GM21737 (cell line): ENCODE measurements around the gene FGF22.
"Not testable (repeated sequence)": the region's sequence is repeated elsewhere in the genome, so short reads cannot be mapped to it uniquely, and the experiment has no call there.

Experiments
- ATAC-seq: cut with Tn5 transposase; IDR thresholded peaks from one replicate; pipeline ENCODE4 v1.9.1; 2021; ENCODE audit warnings: mild to moderate bottlenecking, moderate library complexity; ENCODE audit not compliant: unreplicated experiment

The FGF22 gene

DNA sequence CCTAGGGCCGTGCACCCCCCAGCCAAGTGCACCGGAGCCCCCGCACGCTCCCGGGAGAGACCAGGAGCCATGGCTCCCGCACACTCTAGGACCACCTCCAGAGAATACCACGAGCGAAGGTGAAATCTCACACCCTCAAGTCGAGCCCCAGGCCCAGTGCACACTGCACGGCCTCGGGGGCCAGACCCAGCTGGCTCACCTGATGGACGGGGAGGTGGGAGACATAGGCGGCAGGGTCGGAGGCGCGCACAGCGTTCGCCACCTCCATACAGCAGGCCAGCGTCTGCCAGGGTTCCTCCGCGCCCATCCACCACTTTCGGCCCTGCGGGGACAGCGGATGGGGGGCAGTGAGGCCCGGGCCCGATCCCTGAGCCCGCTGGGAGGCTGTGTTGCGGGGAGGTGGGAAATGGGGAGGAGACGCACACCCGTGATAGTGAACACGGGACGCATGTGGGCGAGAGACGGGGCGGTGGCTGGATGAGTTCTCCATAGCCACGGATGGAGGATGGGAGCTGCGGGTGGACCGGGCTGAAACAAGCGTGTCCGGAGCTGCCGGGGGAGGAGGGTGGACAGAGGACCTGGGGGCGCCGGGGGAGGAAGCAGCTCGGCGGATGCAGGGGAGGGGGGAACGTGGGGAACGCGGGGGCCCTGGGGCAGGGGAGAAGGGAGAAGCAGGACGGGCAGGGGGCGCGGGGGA lies 19.4 kb upstream of the FGF22 start:
- ATAC-seq = no peak

DNA sequence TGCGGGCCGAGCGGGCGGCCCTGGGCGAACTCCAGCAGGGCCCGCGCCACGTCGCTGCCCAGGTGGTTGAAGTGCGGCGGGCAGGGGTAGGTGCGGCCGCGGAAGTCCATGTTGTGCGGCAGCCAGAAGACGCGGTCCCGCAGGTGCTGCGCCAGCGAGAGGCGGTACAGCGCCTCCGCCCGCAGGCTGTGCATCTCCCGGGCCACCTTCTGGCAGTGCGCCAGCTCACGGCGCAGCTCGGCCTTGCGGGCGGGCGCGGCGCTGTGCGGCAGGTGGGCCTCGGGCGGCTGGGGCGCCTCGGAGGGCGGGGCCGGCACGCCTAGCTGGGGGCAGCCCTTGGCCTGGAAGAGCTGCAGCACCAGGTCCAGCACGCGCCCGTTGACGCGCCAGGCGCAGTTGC lies 18.5 kb upstream of the FGF22 start:
- not testable (repeated sequence) for ATAC-seq

- no peak for ATAC-seq
Observed at GRCh38 chr19:621819-622218, 17.9 kb upstream of the FGF22 start.

DNA sequence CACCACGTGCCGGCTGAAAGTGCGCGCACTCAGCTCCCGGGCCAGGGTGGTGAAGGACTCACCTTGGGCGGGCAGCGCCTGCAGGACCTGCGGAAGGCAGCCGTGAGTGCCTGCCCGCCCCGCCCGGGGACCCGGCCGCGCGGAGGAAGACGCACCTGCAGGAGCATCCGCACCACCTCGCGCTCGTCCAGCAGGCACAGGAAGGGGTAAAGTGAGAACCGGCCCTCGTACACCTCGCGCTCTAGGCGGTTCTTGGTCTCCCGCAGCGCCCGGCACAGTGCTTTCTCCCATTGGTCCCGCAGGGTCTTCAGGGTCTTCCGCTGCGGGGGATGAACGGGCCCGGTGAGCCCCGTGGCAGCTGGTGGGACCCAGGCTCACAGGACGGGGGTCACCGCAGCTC lies 17.0 kb upstream of the FGF22 start:
- ATAC-seq = no peak

DNA sequence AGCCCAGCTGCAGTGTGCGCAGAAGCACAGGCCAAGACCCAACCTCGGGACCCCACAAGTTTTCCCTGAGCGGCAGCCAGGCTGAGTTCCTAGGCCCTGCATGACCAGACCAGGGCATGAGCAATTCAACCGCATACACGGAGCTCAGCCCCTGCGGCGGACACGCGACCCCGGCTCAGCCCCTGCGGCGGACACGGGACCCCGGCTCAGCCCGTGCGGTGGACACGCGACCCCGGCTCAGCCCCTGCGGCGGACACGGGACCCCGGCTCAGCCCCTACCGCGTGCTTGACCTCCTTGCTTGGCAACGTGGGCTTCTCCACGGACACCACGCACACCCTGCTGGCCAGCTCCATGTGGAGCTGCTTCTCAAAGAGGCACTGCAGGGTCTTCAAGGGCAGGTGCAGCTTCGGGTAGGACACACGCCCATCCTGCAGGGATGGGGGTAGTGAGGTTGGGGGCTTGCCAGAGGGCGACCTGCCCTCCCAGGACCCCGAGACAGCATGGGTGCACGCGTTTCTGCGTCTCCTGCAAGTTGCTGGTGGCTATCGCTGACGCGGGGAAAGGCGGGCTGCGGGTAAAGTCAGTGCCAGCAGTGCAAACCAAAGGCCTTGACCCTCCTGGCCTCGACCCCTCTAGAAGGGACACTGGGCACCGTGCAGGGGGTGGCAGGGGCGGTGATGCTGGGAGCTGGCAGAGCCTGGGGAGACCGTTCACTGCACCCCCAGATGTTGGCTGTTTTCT lies 16.3 kb upstream of the FGF22 start:
- no peak for ATAC-seq

DNA sequence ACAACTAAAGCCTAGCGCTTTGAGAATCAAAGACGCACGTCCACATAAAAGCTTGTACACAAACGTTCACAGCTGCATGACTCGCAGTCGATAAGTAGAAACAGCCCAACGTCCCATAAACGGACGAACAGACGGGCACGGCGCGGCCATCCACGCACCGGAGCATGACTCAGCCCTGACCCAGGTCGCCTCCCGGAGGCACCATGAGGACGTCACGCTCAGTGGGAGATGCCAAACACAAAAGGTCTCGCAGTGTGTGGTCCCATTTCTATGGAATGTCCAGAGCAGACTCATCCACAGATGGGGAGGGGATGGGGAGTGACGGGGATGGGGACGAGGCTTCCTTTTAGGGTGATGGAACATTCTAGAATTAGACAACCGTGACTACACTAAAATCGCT lies 15.7 kb upstream of the FGF22 start:
- no peak for ATAC-seq

- no peak for ATAC-seq
Observed at GRCh38 chr19:624433-625109, 15.1 kb upstream of the FGF22 start.

GRCh38 chr19:625257-625656 lies 14.4 kb upstream of the FGF22 start:
- ATAC-seq = no peak

DNA sequence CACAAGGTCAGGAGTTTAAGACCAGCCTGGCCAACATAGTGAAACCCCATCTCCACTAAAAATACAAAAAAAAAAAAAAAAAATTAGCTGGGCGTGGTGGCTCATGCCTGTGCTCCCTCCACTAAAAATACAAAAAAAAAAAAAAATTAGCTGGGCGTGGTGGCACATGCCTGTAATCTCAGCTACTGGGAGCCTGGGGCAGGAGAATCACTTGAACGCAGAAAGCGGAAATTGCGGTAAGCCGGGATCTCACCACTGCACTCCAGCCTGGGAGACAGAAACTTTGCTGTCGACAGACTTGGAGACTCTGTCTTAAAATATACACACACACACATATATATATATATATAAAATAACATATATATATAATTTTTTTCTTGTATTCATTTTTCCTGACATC lies 13.1 kb upstream of the FGF22 start:
- ATAC-seq = not testable (repeated sequence)

GRCh38 chr19:628168-628567 lies 11.5 kb upstream of the FGF22 start:
- no peak for ATAC-seq

- not testable (repeated sequence) for ATAC-seq
Observed at GRCh38 chr19:629515-629914, 10.2 kb upstream of the FGF22 start.

DNA sequence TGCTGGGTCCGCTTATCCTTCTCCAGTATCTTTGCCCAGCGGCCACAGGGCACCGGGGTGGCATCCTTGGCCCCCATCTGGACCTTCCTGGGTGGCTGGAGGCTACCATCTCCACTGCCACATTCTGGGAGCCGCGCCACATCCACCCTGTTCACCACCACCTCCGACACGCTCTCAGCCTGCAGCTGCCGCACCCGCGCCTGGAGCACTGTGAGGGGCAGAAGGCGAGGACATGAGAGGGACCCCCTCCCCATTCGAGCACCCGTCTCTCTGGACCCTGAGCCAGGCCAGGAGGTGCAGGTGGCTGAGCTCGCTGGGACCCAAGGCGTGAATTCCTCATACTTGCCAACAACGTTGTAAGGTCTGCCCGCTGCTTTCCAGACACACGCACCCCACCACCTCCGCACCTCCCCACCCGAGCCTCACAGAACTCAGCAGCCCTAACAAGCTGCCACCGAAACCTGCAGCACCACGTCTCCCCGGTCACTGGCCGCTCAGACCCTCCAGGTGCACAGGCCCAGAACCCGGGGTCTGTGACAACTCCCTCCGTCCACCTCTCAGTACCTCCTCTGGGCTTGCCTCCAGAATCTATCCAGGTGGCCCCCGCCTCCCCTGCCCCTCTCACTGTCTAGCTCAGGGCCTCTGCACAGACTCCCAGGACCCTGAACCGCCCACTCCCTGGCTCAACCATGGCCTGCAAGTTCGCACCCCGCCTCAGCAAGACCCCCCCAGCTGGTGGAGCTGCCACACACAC lies 9.5 kb upstream of the FGF22 start:
- no peak for ATAC-seq

DNA sequence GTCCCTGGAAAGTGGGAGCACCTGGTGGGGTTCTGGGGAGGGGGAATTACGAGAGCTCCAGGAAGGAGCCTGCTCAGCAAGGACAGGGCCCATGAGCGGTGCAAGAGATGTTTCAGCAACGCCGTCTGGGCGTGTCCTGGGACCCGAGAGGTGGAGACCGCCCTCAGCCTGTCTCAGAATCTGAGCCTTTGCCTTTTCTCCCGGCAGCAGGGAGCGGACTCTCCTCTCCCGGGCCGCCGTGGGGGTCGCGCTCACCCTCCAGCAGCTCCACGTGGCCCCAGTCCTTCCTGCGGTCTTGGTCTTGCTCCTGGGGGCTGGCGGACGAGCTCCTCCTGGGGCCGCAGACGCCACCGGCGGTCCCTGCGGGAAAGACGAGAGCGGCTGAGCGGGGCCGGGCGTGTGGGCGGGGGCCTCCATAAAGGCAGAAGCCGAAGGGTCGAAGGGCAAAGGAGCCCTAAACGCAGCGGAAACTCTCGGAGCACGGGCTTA lies 7.1 kb upstream of the FGF22 start:
- ATAC-seq = peak; percentile 15

GRCh38 chr19:633068-633785 lies 6.5 kb upstream of the FGF22 start, which contains the start of gene POLRMT:
Gene POLRMT (minus strand): TSS chr19:633537. CDS start chr19:633512, 25 bp downstream.
- ATAC-seq = peak; percentile 79

DNA sequence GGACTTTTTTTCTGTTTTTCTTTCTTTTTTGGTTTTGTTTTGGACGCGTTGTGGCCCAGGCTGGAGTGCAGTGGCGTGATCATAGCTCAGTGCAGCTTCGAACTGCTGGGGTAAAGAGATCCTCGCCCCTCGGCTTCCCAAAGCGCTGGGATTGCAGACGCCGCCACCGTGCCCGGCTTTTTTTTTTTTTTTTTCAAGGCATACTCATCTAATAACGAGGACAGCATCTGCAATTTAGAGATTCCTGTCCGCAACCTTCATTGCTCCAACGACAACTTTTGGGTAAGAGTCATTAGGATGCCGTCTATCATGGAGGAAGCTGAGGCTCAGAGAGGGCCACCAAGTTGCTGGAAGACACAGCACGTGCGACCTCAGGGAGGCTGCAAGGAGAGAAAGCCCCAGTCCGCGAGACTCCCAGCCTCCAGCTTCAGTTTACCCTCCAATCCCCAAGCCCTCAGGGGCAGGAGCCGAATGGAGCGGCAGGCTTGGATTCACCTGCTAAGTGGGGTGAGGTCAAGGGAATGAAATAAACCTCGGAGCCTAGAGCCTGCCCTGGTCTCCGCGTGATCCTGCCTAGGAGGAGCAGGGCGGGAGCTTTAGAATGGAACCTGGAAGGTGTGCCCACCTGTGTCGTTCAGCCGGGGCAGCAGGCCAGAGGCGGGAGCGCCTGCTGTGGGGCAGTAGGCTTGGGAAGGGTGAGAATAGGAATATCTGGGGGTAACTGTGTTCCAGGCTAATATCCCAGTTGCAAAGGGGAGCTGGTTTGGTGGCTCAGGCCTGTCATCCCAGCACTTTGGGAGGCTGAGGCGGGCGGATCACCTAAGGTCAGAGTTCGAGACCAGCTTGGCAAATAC lies 5.7 kb upstream of the FGF22 start:
- no peak for ATAC-seq

DNA sequence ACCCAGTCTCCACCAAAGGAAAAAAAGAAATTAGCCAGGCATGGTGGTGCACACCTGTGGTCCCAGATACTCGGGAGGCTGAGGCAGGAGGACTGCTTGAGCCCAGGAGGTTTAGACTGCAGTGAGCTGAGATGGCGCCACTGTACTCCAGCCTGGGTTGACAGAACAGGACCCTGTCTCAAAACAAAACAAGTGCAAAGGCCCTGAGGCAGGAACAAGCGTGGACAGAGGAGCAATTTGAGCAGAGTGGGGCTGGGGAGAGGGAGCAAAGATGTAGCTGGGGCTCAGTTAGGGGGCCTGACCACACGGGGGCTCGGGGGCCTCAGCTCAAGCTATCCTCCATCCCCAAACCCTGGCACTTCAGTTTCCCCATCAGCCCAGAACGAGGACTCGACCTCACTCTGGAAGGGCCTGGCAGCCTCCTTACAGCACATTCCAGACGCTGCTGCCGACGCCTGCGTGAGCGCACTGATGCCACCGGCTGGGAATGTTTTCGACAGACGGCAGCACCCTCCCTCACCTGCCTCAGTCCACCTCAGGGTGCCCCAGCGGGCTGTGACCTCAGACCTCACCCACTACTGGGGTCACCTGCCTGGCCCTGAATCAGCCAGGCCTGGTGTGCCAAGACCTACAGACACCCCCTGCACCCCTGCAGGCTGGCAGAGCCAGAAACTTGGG lies 4.6 kb upstream of the FGF22 start:
- no peak for ATAC-seq

GRCh38 chr19:638906-639252 lies 800 bp upstream of the FGF22 start:
- no peak for ATAC-seq

DNA sequence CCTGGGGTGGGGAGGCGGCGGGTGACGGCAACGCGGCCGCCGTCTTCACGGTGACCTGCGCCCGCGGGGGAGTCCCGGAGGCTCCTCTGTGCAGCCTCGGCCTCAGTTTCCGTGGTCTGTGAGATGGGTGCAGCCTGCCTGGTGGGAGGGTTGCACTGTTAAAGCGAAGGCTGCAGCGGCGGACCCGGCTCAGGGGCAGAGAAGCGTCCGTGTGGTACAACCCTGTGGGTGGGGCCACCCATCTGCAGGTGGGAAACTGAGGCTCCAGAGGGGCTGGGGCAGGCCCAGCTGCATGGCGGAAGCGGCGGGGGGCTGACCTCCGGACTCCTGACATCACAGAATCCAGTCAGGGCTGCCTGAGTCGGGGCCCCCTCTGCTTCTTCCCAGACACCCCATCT lies 481 bp downstream of the FGF22 start:
- ATAC-seq = no peak

DNA sequence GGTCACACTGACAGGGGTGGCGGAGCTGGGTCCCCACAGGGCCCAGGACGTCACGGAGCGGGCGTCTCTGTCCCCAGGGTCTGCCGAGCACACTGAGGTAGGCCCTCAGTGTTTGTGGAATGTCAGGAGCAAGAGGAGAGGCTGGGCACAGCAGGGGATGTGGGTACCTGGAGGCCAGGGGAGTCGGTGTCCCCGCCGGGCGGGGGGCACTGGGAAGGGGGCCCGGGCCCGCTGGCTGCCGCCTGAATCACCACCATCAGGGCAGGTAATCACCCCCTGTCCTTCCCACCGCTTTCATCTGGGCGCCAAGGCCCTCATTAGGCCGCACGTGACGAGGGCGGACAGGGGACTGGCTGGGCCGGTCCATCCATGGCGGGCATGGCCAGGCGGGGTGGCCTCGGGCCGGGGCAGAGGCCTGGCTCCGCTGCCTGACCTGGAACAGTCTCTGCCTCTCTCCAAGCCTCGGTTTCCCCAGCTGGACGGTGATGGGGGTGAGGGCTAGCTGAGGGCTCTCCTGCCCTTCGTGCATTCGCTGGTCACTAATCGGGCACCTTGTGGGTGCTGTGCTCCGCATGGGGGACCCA lies 1.0 kb downstream of the FGF22 start:
- ATAC-seq = no peak
